GM21786 (cell line): ENCODE data around the gene SCPEP1.

ENCODE experiments used
- ATAC-seq: cut with Tn5 transposase; IDR thresholded peaks from one replicate; pipeline ENCODE4 v1.9.1; 2021; ENCODE audit not compliant: unreplicated experiment

The SCPEP1 gene

GRCh38 chr17:57037411-57037810, 59.5 kb downstream of the SCPEP1 start:
- no peak for ATAC-seq

- no peak for ATAC-seq
Observed at GRCh38 chr17:57038486-57038885, 60.6 kb downstream of the SCPEP1 start.

- ATAC-seq = no peak
Observed at GRCh38 chr17:57040571-57040970, 62.6 kb downstream of the SCPEP1 start.

GRCh38 chr17:57043276-57043675, 65.3 kb downstream of the SCPEP1 start:
- no peak for ATAC-seq

- no peak for ATAC-seq
Observed at GRCh38 chr17:57044976-57045867, 67.3 kb downstream of the SCPEP1 start.

- peak; percentile 64 for ATAC-seq
Observed at GRCh38 chr17:57045868-57046704, 68.2 kb downstream of the SCPEP1 start.

- no peak for ATAC-seq
Observed at GRCh38 chr17:57046749-57047148, 68.8 kb downstream of the SCPEP1 start.

- no peak for ATAC-seq
Observed at GRCh38 chr17:57048096-57048495, 70.2 kb downstream of the SCPEP1 start.

GRCh38 chr17:57050306-57050705, 72.4 kb downstream of the SCPEP1 start:
- no peak for ATAC-seq

- ATAC-seq = no peak
Observed at GRCh38 chr17:57051886-57052361, 74.0 kb downstream of the SCPEP1 start.
